Gastroesophageal sphincter (tissue), 3 donors: Measurements from ENCODE around the gene PIK3R4.

ENCODE experiments used
- EP300 ChIP-seq: sonication (generic); formaldehyde crosslinking; IDR thresholded peaks from one replicate; pipeline ENCODE4 v1.6.1; 2017; ENCODE audit warnings: antibody characterized with exemption, mild to moderate bottlenecking
- POLR2A ChIP-seq, 2 donors: fragments of 450-650 bp; IDR thresholded peaks; one replicate each; pipeline ENCODE4 v1.6.1; 2017; ENCODE audit warnings: antibody characterized with exemption in 2 of 2, mild to moderate bottlenecking in 2 of 2, moderate library complexity in 1 of 2
- POLR2AphosphoS5 ChIP-seq: sonication (generic); formaldehyde crosslinking; IDR thresholded peaks from one replicate; pipeline ENCODE4 v1.6.1; 2017; ENCODE audit warnings: antibody characterized with exemption
- TF ChIP-seq, protein P1 (sequence below), 4 experiments: fragments of 200-600 bp in 2 of 4; fragments of 450-650 bp in 2 of 4; sonication (generic) in 1 of 4; IDR thresholded peaks; one replicate each; pipeline ENCODE4 v1.5.1; 2017 to 2019; ENCODE audit warnings: antibody characterized with exemption in 4 of 4, mild to moderate bottlenecking in 2 of 4, moderate library complexity in 2 of 4

DNA sequence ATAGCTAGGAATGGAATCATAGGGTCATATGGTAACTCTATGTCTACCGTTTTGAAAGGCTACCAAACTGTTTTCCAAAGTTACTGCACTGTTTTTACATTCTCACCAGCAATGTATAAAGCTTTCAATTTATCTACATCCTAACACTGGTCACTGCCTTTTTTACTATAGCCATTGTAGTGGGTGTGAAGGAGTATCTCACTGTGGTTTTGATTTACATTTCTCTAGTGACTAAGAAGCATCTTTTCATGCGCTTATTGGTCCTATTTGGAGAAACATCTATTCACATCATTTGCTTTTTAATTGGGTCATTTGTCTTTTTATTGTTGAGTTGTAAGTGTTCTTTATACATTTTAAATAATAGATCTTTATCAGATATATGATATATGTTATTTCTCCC, 53.3 kb downstream of the PIK3R4 start:
- TF ChIP-seq POLR2A (IDR thresholded peaks at IDR 0.05) = no peak
- no peak for TF ChIP-seq POLR2AphosphoS5
- TF ChIP-seq, protein P1, sequence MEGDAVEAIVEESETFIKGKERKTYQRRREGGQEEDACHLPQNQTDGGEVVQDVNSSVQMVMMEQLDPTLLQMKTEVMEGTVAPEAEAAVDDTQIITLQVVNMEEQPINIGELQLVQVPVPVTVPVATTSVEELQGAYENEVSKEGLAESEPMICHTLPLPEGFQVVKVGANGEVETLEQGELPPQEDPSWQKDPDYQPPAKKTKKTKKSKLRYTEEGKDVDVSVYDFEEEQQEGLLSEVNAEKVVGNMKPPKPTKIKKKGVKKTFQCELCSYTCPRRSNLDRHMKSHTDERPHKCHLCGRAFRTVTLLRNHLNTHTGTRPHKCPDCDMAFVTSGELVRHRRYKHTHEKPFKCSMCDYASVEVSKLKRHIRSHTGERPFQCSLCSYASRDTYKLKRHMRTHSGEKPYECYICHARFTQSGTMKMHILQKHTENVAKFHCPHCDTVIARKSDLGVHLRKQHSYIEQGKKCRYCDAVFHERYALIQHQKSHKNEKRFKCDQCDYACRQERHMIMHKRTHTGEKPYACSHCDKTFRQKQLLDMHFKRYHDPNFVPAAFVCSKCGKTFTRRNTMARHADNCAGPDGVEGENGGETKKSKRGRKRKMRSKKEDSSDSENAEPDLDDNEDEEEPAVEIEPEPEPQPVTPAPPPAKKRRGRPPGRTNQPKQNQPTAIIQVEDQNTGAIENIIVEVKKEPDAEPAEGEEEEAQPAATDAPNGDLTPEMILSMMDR (IDR thresholded peaks at IDR 0.05) = no peak
- no peak for TF ChIP-seq EP300
